D721Med (cell line): Measurements from ENCODE around the gene TMEM121B.

Experiments used
- DNase-seq: peaks from one replicate; pipeline ENCODE4 v3.0.0; 2011; ENCODE audit warnings: low spot score; ENCODE audit not compliant: insufficient read length
- FAIRE-seq: peaks from 2 replicates; lab custom pipeline; 2011; peaks lifted over from hg19 to GRCh38; lab: Jason Lieb, UNC
- TF ChIP-seq, protein P1 (sequence below): IDR thresholded peaks from 2 replicates; pipeline ENCODE4 v1.5.1; 2012; ENCODE audit warnings: mild to moderate bottlenecking, control low read depth; ENCODE audit not compliant: insufficient read depth; ENCODE audit errors: missing control alignments

TMEM121B gene

DNA sequence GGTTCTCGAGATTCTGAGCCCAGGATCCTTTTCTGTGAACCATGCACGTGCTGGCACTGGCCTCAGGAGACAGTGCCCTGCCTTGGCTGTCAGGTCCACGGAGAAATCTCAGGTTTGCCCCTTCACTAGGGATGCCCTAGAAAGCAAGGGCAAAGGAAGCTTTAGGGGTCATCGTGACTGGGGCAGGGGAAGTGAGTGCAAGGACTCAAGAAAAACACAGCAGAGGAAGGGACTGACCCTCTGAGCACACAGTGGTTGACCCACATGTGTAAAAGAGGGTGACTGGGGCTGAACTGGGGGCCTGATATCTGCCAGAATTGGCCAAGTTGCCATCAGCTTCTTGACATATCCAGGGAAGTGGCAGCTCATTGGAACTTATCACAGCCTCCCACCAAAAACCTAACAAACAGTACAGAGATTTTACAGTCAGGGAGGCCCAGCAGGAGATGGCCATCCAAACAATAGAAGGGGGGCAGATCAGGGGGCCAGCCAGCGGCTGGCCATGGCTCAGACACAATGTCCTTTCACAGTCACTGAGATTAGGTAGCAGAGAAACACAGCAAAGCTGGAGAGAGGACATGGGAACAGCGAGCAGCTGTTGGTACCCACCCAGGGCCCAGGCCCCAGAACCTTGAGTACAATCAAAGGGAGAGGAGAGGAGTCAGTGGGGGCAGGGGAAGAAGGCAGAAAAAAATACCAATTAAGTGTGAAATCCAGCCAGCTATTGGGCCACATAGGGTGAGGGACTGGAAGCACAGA is 4.4 kb downstream of the TMEM121B start:
- TF ChIP-seq, protein P1, sequence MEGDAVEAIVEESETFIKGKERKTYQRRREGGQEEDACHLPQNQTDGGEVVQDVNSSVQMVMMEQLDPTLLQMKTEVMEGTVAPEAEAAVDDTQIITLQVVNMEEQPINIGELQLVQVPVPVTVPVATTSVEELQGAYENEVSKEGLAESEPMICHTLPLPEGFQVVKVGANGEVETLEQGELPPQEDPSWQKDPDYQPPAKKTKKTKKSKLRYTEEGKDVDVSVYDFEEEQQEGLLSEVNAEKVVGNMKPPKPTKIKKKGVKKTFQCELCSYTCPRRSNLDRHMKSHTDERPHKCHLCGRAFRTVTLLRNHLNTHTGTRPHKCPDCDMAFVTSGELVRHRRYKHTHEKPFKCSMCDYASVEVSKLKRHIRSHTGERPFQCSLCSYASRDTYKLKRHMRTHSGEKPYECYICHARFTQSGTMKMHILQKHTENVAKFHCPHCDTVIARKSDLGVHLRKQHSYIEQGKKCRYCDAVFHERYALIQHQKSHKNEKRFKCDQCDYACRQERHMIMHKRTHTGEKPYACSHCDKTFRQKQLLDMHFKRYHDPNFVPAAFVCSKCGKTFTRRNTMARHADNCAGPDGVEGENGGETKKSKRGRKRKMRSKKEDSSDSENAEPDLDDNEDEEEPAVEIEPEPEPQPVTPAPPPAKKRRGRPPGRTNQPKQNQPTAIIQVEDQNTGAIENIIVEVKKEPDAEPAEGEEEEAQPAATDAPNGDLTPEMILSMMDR = no peak
- FAIRE-seq (no peak), DNase-seq (no peak)

DNA sequence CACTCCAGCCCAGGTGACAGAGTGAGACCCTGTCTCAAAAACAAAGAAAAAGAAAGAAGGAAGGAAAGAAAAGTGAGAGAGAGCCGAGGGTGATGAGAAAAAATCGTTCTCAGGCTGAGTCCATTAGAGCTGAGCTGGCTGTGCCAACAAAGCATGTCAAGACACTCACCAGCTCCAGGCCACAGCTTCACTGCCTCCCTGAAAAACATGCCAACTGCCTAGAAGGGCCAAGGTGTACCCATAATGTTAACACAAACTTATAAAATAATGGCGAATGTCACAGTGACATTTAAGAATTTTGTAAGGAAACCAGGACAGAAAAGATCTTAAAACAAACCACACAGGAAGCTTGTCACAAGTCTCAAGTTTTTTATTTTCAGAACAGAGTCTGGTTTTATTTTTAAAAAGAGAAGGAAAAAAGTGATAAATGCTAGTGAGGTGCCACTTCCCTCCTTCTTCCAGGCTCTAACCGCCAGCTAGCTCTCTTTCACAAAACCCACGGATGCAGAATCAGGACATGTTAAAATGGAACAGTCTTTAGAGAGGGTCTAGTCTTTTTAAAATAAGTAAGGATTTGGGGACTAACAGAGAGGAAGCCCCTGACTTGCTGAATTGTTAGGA is 5.1 kb downstream of the TMEM121B start:
- DNase-seq (no peak), FAIRE-seq (no peak)
- TF ChIP-seq, protein P1 = no peak

DNA sequence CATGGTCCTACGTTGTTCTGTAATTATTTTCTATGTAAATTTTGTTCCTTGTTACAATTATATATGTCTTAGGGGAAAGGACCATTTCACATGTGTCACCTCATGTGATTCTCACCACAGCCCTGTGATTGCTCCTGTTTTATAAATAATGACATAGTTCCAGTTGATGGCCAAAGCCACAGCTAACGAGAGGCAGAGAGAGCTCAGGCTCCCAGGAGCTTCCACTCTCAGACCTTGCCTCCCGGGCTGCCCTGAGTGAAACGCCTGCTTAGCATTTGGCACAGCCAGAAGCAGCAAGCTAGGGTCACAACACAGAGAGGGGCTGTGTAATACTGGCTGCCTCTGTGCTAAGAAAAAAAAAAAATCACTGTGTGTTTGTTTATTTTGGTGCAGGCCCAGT is 5.9 kb downstream of the TMEM121B start:
- TF ChIP-seq, protein P1 = no peak
- DNase-seq (no peak), FAIRE-seq (no peak)

DNA sequence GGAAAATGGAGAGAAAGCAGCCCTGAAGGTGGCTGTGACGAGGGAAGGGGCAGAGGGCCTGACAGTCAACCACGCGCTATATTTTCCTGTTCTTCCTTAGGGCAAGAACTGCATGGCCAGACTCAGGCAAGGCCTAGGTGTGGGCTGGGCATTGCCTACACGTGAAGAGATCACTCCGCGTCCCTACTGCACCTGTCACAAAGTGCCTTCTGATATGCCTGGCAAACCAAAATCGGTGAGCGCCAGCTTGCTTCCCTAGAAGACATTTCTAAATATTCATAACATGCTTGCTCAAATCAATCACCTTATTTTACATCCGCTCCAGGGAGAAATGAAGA is 6.3 kb downstream of the TMEM121B start:
- TF ChIP-seq, protein P1 = no peak
- no peak for FAIRE-seq

DNA sequence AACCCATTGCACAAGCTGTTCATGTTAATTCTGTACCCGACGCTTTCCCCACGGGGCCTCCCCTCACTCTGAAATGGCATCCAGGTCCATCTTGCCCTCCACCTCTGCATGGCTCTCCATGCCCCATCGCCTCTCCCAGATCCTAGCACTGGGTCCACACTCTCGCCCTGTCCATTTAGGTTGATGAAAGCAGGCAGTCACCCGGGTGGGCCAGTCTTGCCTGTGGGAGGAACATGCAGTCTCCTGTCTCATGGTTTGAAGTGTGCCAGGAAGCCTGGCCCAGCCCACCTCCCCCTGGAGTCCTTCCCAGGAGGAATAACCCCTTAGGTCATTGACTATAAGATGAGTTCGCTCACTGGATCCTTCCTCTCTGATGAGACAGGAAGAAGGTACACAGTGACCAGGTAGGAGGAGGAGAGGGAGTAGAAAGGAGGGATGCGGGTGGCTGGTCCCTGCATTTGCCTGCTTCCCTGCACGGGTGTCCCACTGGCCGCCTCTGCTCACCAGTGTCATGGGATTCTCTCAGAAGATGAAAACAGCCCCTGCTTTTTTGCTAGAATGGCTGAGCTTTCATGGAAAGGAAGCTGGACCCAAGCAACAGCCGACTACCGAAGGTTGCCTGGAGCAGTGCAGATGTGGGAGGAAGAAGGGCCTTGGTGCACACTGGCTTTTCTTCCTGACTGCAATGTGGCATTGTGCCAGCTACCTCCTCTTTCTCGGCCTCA is 6.8 kb downstream of the TMEM121B start:
- TF ChIP-seq, protein P1 = no peak
- DNase-seq = no peak

More for the DNA sequence above, 6.3 kb downstream of the TMEM121B start:
- no peak for DNase-seq

DNA sequence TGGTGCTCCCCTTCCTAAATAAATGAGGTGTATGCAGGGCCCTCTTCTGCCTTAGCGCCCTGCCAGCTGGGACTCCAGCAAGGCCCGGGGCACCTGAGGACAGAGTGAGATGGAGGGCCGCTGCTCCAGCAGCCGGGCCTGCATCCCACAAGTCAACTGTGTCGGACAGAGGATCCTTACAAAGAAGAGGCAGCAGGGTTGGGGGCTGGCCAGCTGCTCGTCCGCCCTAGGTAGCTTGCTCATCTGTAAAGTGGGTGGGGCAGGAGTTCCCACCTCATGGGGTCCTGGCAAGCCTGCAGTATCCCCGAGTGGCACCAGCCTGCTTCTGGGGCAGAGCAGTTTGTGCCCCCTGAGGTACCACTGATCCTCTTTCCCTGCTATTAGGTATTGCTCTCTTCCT is 7.6 kb downstream of the TMEM121B start:
- DNase-seq (no peak), FAIRE-seq (no peak)
- TF ChIP-seq, protein P1 = no peak

More for the DNA sequence above, 6.8 kb downstream of the TMEM121B start:
- FAIRE-seq = no peak

DNA sequence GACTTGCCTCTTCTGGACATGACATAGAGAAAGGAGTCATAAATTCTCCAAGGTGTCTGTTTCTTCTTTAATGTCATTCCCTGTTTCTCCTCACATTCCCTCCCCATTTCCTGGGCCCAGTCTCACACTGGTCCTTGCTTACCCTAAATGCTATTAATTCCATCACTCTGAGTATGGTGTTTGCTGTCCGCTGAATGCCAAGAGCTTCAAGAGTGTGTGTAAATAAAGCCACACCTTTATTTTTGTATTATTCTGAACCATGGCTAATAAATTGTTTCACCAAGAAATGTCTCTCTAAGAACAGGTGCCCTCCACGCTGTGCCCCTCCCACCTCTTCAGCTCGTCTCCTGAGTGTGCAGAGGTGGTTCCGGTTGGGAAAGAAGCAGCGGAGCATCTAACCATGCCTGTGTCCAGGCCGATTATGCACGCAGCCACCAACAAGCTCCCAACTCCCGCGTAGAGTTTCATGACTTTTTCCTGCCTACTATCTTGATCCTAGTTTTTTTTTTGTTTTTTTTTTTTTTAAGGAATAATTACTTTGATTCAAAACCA is 8.6 kb downstream of the TMEM121B start:
- FAIRE-seq (no peak), DNase-seq (no peak)
- TF ChIP-seq, protein P1 = no peak
